Left ventricle myocardium superior (tissue), 1 donor: Measurements from ENCODE around the gene CD276. TPM values are rescaled to one million over a fixed set of nuclear protein-coding genes. Genes with fewer than 3 reads are reported as not detected.
"Not testable (repeated sequence)": the region's sequence is repeated elsewhere in the genome, so short reads cannot be mapped to it uniquely, and the experiment has no call there.

Experiments used
- ATAC-seq: fragments of 200-7000 bp; cut with Tn5 transposase; one replicate; pipeline ENCODE4 v1.9.1; 2020; ENCODE audit warnings: mild to moderate bottlenecking, moderate library complexity
- DNase-seq: peaks from one replicate; pipeline ENCODE4 v3.0.0-alpha.2; 2020
- intact Hi-C: fragments of 100-400 bp; cut with micrococcal nuclease; formaldehyde crosslinking; loops from one replicate; pipeline ENCODE4 v1.11.0; 2022
- total RNA-seq: library from RNA; stranded (reverse); fragmentation: NEBNext Ultra II Directional; extraction: Animal tissue kit (Norgen Biotek cat#: 25700); gene quantifications from one replicate; pipeline ENCODE4 v1.2.1, GENCODE V29; 2021
- donor health status: DM: no; HTN: yes; CAD: no; lungs with severe emphysema.

CD276 gene
- total RNA-seq, 1 donor from 2014 or later, result 39.0 TPM

GRCh38 chr15:73682600-73683090 is 1.5 kb upstream of the CD276 start:
- intact Hi-C loops, result no loop called here
- DNase-seq (no peak), ATAC-seq (no peak)

- intact Hi-C loops, result no loop called here
- ATAC-seq (no peak), DNase-seq (no peak)
These were observed 866 bp upstream of the CD276 start for GRCh38 chr15:73683257-73683776.

GRCh38 chr15:73684581-73685455 is 635 bp downstream of the CD276 start:
- ATAC-seq (peak; percentile 17), DNase-seq (peak; percentile 49)
- intact Hi-C loops, result no loop called here

- intact Hi-C loops, result no loop called here
- no peak for ATAC-seq
- no peak for DNase-seq
These were observed 1.8 kb downstream of the CD276 start for GRCh38 chr15:73685981-73686380.

- intact Hi-C loops, result no loop called here
- DNase-seq (no peak), ATAC-seq (no peak)
These were observed 2.6 kb downstream of the CD276 start for GRCh38 chr15:73686781-73687256.

GRCh38 chr15:73687351-73687750 is 3.2 kb downstream of the CD276 start:
- no peak for ATAC-seq

GRCh38 chr15:73688455-73688854 is 4.3 kb downstream of the CD276 start:
- intact Hi-C loops, result no loop called here
- ATAC-seq, result no peak
- DNase-seq, result no peak

More at GRCh38 chr15:73687351-73687750, 3.2 kb downstream of the CD276 start:
- DNase-seq, result no peak
- intact Hi-C loops, result no loop called here

- intact Hi-C loops, result no loop called here
- peak; percentile 71 for DNase-seq
These were observed 7.2 kb downstream of the CD276 start for GRCh38 chr15:73691396-73691795.

GRCh38 chr15:73694419-73694818 is 10.2 kb downstream of the CD276 start:
- ATAC-seq, result peak; percentile 52
- DNase-seq, result no peak
- intact Hi-C loops, result no loop called here

More at GRCh38 chr15:73691396-73691795, 7.2 kb downstream of the CD276 start:
- ATAC-seq, result peak; percentile 85

- intact Hi-C loops, result no loop called here
- ATAC-seq (no peak), DNase-seq (no peak)
These were observed 11.8 kb downstream of the CD276 start for GRCh38 chr15:73695773-73696640.

GRCh38 chr15:73696641-73697001 is 12.4 kb downstream of the CD276 start:
- ATAC-seq (no peak), DNase-seq (no peak)
- intact Hi-C loops, result no loop called here

- ATAC-seq, result peak; percentile 92
- DNase-seq, result peak; percentile 87
- intact Hi-C loops, result no loop called here
These were observed 12.9 kb downstream of the CD276 start for GRCh38 chr15:73697033-73697467.

GRCh38 chr15:73699249-73700040 is 15.3 kb downstream of the CD276 start:
- no peak for ATAC-seq
- DNase-seq, result no peak
- intact Hi-C loops, result loop anchor here (5.0 kb wide), 1 partner anchor 62 kb away; no protein-coding TSS in a partner anchor

GRCh38 chr15:73700041-73700842 is 16.1 kb downstream of the CD276 start:
- intact Hi-C loops, result loop anchor here (5.0 kb wide), 1 partner anchor 63 kb away; no protein-coding TSS in a partner anchor
- peak; percentile 80 for DNase-seq
- peak; percentile 46 for ATAC-seq

- ATAC-seq, DNase-seq: not testable (repeated sequence)
- intact Hi-C loops, result loop anchor here (5.0 kb wide), 1 partner anchor 65 kb away; no protein-coding TSS in a partner anchor
These were observed 18.4 kb downstream of the CD276 start for GRCh38 chr15:73702311-73703239.

GRCh38 chr15:73703601-73704000 is 19.4 kb downstream of the CD276 start:
- intact Hi-C loops, result loop anchor here (5.0 kb wide), 1 partner anchor 66 kb away; no protein-coding TSS in a partner anchor
- DNase-seq, ATAC-seq: not testable (repeated sequence)
